ENCODE results near the gene ANKRD10. TPM values are rescaled to one million over a fixed set of nuclear protein-coding genes. Genes with fewer than 3 reads are reported as not detected.

The ANKRD10 gene
- total and polyA plus RNA-seq, 10 of the 15 experiments (the other 5 are each of a cell fraction or from before 2014, with no cell fraction given): 47.1 to 199 (median 97.2) TPM

- POLR2A ChIA-PET: no interaction called here
- no peak overlapping the region for H3K4me3 ChIP-seq
- CTCF ChIA-PET: no interaction called here
- ATAC-seq (no peak), FAIRE-seq (no peak), DNase-seq (ENCODE audit: low read depth, low spot score) (no peak)
- 28% methylated on average over 11 of the region's 11 CpGs for WGBS (ENCODE audit: insufficient coverage, insufficient replicate concordance, low lambda C conversion rate, missing lambda C conversion rate)
- H3K9me3 ChIP-seq (replicated peaks; ENCODE audit: control insufficient read depth, insufficient read depth, low read length): no peaks in the 10 kb centered on the region
- no peak overlapping the region for H3K27ac ChIP-seq (ENCODE audit: control insufficient read depth, insufficient read depth)
- H3K4me2 ChIP-seq (ENCODE audit: control insufficient read depth, insufficient read depth): no peak overlapping the region
- in situ Hi-C loops (cut with MboI): no loop called here
- no peak overlapping the region for H2AFZ ChIP-seq (ENCODE audit: control insufficient read depth, low read depth, low read length)
- SMC1A ChIA-PET (ENCODE audit: uncharacterized antibody, unreplicated experiment): no interaction called here
- no peaks in the 10 kb centered on the region for H3K4me1 ChIP-seq (ENCODE audit: control insufficient read depth, insufficient read depth, low read length)
- no peaks in the 10 kb centered on the region for H4K20me1 ChIP-seq (ENCODE audit: control insufficient read depth, insufficient read depth)
- no peaks in the 10 kb centered on the region for H3K36me3 ChIP-seq (ENCODE audit: control insufficient read depth in 2 of 2, insufficient read depth in 2 of 2, low read length in 1 of 2)
- no peak overlapping the region for H3K9ac ChIP-seq (ENCODE audit: control insufficient read depth, insufficient read depth, low read length)
- H3K79me2 ChIP-seq (ENCODE audit: control insufficient read depth, insufficient read depth, low read length): no peaks in the 10 kb centered on the region
- intact Hi-C loops (cut with micrococcal nuclease; ENCODE audit: unreplicated experiment): no loop called here
- BruUV-seq (replicated peaks): no TSS peak
- peaks cover 0 to 2% of the 10 kb centered on the region in 2 experiments; a peak in 1 of 4 replicates for H3K27me3 ChIP-seq (replicated peaks in 1 of 2; ENCODE audit: control insufficient read depth in 2 of 2, insufficient read depth in 2 of 2, low read length in 1 of 2)
- RAD21 ChIA-PET (ENCODE audit: unreplicated experiment): no interaction called here
- no peak for TF ChIP-seq RFX5 (IDR thresholded peaks at IDR 0.05; ENCODE audit: low read depth, low read length)
- no peak for TF ChIP-seq TCF7 (IDR thresholded peaks at IDR 0.05; ENCODE audit: borderline replicate concordance)
- TF ChIP-seq BMI1 (IDR thresholded peaks at IDR 0.05; ENCODE audit: borderline replicate concordance): no peak
- no peak for TF ChIP-seq SIN3A (IDR thresholded peaks at IDR 0.05; ENCODE audit: low read depth, low read length)
- TF ChIP-seq, protein P1, sequence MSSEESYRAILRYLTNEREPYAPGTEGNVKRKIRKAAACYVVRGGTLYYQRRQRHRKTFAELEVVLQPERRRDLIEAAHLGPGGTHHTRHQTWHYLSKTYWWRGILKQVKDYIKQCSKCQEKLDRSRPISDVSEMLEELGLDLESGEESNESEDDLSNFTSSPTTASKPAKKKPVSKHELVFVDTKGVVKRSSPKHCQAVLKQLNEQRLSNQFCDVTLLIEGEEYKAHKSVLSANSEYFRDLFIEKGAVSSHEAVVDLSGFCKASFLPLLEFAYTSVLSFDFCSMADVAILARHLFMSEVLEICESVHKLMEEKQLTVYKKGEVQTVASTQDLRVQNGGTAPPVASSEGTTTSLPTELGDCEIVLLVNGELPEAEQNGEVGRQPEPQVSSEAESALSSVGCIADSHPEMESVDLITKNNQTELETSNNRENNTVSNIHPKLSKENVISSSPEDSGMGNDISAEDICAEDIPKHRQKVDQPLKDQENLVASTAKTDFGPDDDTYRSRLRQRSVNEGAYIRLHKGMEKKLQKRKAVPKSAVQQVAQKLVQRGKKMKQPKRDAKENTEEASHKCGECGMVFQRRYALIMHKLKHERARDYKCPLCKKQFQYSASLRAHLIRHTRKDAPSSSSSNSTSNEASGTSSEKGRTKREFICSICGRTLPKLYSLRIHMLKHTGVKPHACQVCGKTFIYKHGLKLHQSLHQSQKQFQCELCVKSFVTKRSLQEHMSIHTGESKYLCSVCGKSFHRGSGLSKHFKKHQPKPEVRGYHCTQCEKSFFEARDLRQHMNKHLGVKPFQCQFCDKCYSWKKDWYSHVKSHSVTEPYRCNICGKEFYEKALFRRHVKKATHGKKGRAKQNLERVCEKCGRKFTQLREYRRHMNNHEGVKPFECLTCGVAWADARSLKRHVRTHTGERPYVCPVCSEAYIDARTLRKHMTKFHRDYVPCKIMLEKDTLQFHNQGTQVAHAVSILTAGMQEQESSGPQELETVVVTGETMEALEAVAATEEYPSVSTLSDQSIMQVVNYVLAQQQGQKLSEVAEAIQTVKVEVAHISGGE (CRISPR knock-in tag; IDR thresholded peaks at IDR 0.05): no peak
- TF ChIP-seq JUNB (IDR thresholded peaks at IDR 0.05): no peak
- TF ChIP-seq NR2C1 (IDR thresholded peaks at IDR 0.05): no peak
- no peak for TF ChIP-seq SUZ12 (IDR thresholded peaks at IDR 0.05; ENCODE audit: unreplicated experiment)
- no peak for TF ChIP-seq GABPA (IDR thresholded peaks at IDR 0.05; ENCODE audit: low read depth)
- TF ChIP-seq CBX3 (IDR thresholded peaks at IDR 0.05; ENCODE audit: borderline replicate concordance, low read depth): no peak
- TF ChIP-seq BHLHE40 (IDR thresholded peaks at IDR 0.05; ENCODE audit: borderline replicate concordance in 1 of 2, low read depth in 2 of 2, low read length in 1 of 2): no peak
- no peak for TF ChIP-seq TCF12 (IDR thresholded peaks at IDR 0.05; ENCODE audit: low read depth, low read length)
- TF ChIP-seq POLR2AphosphoS2 (IDR thresholded peaks at IDR 0.05; ENCODE audit: low read depth, low read length): no peak
- TF ChIP-seq YBX1 (IDR thresholded peaks at IDR 0.05): no peak
- no peak for TF ChIP-seq CEBPZ (IDR thresholded peaks at IDR 0.05; ENCODE audit: low read depth, low read length)
- TF ChIP-seq ETV6 (conservative IDR thresholded peaks at IDR 0.05 in 1 of 2, IDR thresholded peaks at IDR 0.05 in 1 of 2; ENCODE audit: borderline replicate concordance in 1 of 2, low read depth in 1 of 2): no peak
- TF ChIP-seq CREB1 (IDR thresholded peaks at IDR 0.05; ENCODE audit: low read depth): no peak
These were observed 64.0 kb downstream of the ANKRD10 start for GRCh38 chr13:110850840-110851239.
